Coronary artery (tissue), 2 donors: ENCODE data around the gene RAB3B.

ENCODE experiments used
- DNase-seq: peaks from one replicate; pipeline ENCODE4 v3.0.0-alpha.2; 2017; ENCODE audit warnings: low spot score
- H3K27ac ChIP-seq, 2 donors: fragments of 200-600 bp; sonication (generic); one replicate each; pipeline ENCODE4 v1.5.1; 2016 to 2019
- H3K4me3 ChIP-seq: fragments of 200-600 bp; sonication (generic); 2 replicates; pipeline ENCODE4 v1.5.1; 2016; ENCODE audit warnings: mild to moderate bottlenecking, moderate library complexity
- TF ChIP-seq, protein P1 (sequence below): fragments of 200-600 bp; sonication (generic); IDR thresholded peaks from one replicate; pipeline ENCODE4 v1.5.1; 2019; ENCODE audit warnings: antibody characterized with exemption

Gene RAB3B

DNA sequence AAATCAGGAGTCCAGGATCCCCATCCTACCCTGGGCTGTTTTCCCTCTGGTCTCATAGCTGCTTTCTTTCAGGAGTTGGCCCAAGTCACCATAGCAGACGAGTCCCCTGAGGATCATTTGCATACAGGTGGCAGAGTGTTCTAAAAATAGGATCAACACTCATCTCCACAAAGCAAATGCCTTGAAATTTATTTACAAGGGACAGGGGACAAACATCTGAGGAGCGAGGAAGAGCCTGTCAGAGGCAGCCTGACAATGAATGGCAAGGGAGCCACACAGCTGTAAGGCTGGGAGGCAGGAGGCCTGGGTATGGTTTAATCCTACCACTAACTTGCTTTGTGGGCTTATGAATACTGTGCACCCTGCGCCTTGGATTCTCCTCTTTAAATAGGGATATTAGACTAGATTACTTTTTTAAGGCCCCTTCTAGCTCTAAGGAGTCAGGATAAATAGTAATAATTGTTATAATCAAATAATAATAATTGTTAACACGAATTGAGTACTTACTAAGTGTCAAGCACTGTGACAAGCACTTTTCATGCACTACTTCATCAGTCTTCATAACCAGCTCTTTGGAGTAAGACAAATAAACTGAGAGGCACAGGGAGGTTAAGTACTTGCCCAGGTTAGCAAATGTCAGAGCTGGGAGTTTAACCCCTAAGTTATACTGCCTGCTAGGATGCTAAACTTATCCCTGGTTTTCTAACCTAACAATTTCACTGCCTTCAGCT is 34.5 kb downstream of the RAB3B start:
- no peak for DNase-seq
- TF ChIP-seq, protein P1, sequence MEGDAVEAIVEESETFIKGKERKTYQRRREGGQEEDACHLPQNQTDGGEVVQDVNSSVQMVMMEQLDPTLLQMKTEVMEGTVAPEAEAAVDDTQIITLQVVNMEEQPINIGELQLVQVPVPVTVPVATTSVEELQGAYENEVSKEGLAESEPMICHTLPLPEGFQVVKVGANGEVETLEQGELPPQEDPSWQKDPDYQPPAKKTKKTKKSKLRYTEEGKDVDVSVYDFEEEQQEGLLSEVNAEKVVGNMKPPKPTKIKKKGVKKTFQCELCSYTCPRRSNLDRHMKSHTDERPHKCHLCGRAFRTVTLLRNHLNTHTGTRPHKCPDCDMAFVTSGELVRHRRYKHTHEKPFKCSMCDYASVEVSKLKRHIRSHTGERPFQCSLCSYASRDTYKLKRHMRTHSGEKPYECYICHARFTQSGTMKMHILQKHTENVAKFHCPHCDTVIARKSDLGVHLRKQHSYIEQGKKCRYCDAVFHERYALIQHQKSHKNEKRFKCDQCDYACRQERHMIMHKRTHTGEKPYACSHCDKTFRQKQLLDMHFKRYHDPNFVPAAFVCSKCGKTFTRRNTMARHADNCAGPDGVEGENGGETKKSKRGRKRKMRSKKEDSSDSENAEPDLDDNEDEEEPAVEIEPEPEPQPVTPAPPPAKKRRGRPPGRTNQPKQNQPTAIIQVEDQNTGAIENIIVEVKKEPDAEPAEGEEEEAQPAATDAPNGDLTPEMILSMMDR = no peak
- H3K4me3 ChIP-seq = no peak overlapping the region
- H3K27ac ChIP-seq = no peak overlapping the region

- no peak for DNase-seq
- TF ChIP-seq, protein P1 = no peak
- Histone ChIP-seq H3K4me3 (no peak overlapping the region), H3K27ac (no peak overlapping the region)
These were observed 35.7 kb downstream of the RAB3B start for GRCh38 chr1:51954783-51955182.

GRCh38 chr1:51953079-51953478 is 37.4 kb downstream of the RAB3B start:
- TF ChIP-seq, protein P1 = no peak
- Histone ChIP-seq H3K27ac (no peak overlapping the region), H3K4me3 (no peak overlapping the region)

GRCh38 chr1:51952638-51953037 is 37.9 kb downstream of the RAB3B start:
- Histone ChIP-seq H3K27ac (no peak overlapping the region), H3K4me3 (no peak overlapping the region)
- no peak for DNase-seq
- TF ChIP-seq, protein P1 = no peak

More at GRCh38 chr1:51953079-51953478, 37.4 kb downstream of the RAB3B start:
- no peak for DNase-seq

GRCh38 chr1:51950701-51951100 is 39.8 kb downstream of the RAB3B start:
- TF ChIP-seq, protein P1 = no peak
- DNase-seq = no peak

DNA sequence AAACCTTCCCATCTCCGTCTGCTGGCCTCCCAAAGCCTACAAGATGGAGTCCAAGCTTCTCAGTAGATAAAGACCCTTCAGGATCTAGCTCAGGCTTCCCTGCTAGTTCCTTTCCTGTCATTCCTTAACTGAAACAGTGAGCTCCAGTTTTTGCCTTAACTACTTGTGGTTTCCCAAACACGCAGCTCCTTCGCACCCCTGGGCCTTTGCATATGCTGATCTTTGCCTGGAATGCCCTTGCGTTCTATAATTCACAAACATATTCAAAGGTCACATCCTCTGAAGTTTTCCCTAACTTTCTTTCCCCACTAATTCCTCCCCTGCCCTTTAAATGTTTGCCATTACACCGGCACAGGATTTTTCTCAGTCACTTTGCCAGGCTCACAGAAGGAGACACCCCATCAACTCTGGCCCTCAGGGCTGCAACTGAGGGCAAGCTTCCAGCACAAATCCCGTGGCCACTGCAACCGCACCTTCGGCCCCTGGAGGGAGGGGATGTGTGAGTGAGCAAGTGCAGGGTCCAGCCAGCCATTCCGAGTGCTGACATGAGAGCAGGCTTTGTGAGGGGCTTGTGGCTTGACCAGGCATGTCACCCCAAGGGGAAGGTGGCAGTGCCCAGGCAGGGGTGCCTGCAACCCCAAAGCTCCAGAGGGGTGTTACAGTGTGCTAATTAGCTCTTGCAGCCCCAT is 41.3 kb downstream of the RAB3B start:
- Histone ChIP-seq H3K4me3 (no peak overlapping the region), H3K27ac (no peak overlapping the region)
- TF ChIP-seq, protein P1 = no peak
- no peak for DNase-seq

More at GRCh38 chr1:51950701-51951100, 39.8 kb downstream of the RAB3B start:
- H3K27ac ChIP-seq = no peak overlapping the region
- H3K4me3 ChIP-seq = no peak overlapping the region

DNA sequence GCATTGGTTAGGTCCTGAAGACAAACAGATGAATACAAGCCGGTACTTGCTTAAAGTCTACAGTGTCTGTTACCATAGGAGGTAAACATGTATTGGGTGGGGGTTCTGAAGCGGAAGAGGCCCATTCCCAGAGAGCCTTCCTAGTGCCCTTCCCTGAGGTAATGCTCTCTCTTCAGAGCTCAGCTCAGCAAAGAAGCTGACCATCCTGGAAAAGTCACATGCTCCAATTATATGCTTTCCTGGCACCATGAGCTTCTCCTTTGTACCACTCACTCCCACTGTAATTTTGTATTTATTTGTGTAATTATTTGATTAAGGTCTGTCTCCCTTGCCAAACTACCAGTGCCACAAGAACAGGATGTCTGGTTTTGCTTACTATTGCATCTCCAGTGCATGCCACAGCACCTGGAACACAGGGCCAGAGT is 42.0 kb downstream of the RAB3B start:
- no peak overlapping the region for H3K4me3 ChIP-seq
- no peak for DNase-seq
- H3K27ac ChIP-seq = no peak overlapping the region
- TF ChIP-seq, protein P1 = no peak
